Dermis blood vessel endothelial cell (primary cell): Measurements from ENCODE around the gene TRMT112. TPM values are rescaled to one million over a fixed set of nuclear protein-coding genes. Genes with fewer than 3 reads are reported as not detected.

ENCODE experiments used
- DNase-seq: peaks from one replicate; pipeline ENCODE4 v3.0.0; 2010
- total RNA-seq: library from RNA; depleted of rRNA; stranded (reverse); fragments of >200 nt; gene quantifications from 2 replicates; pipeline ENCODE4 v1.2.3, GENCODE V29; 2014

Gene TRMT112
- total RNA-seq, 1 donor from 2014 or later = 290 TPM

DNA sequence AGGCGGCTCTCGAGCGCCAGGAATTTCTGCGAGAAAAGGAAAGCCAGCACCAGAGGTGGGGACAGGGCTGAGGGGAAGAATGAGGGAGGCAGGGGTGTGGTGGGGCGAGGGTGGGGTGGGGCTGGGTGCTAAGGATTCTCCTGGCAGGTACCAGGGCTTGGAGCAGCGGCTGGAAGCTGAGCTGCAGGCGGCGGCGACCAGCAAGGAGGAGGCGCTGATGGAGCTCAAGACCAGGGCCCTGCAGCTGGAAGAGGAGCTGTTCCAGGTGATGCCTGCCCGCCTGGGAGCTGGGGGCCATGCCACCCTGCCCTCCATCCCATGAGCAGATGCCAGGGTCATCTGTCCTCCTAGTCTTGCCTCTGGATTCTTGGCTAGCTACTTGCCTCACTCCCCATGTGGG, 32.0 kb upstream of the TRMT112 start:
- DNase-seq = no peak

DNA sequence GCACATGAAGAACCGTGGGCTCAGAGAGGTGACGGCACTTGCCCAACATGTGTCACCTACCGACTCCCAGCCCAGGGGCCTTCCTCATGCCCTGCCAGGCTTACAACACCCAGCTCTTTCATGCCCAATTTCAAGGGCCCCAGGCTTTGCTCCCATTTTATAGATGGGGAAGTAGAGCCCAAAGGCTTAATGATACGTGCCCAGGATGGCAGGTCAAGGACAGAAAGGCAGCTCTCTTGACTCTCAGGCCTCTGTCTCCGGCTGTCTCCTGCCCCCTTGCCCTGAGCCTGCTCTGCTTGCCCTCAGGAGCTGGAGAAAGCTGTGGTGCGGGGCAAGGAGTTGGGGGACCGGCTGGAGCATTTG, 31.6 kb upstream of the TRMT112 start:
- DNase-seq = no peak

- DNase-seq = no peak
Observed at GRCh38 chr11:64348383-64349024, 31.1 kb upstream of the TRMT112 start.

DNA sequence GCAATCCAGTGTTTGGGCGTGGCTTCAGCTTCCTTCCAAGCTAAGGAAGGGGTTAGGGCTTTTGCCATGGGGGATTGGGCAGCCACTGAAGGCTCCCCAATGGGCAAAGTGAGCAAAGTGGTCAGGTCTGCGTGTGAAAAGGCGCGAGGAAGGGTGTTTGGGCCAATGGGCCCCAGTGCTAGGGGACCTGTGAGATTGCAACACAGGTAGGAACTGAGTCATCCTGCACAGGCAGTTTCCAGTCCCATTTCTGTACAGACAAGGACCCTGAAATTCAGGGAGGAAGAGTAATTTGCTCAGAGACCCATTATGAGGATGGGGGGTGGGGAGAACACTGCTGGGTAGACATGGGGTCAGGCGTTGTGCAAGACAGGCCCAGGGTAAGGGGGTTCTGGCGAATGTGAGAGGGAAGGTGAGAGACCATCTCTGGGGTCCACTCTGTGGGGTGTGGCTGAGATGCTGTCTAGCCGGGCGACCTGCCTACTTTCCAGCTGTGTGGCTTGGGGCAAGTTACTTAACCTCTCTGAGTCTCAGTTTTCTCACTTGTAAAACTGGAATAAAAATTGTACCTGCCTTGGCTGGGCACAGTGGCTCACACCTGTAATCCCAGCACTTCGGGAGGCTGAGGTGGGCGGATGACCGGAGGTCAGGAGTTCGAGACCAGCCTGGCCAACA, 30.0 kb upstream of the TRMT112 start:
- DNase-seq = no peak

GRCh38 chr11:64344787-64345186, 27.4 kb upstream of the TRMT112 start:
- no peak for DNase-seq

DNA sequence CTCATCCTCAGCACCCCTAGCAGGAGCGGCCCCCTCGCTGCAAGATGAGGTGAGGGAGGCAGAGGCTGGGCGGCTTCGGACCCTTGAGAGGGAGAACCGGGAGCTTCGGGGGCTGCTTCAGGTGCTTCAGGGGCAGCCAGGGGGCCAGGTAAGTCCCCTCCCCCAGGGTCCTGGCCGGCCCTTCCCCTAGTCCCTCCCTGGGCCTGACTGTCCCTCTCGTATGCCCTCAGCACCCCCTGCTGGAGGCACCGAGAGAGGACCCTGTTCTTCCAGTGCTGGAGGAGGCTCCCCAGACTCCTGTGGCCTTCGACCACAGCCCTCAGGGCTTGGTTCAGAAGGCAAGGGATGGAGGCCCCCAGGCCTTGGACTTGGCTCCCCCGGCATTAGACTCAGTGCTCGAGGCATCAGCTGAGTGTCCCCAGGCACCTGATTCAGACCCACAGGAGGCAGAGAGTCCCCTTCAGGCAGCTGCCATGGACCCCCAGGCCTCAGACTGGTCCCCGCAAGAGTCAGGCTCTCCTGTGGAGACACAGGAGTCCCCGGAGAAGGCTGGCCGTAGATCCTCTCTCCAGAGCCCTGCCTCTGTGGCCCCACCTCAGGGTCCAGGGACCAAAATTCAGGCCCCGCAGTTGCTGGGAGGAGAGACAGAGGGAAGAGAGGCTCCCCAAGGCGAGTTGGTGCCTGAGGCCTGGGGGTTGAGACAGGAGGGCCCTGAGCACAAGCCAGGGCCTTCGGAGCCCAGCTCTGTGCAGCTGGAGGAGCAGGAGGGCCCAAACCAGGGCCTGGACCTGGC, 26.6 kb upstream of the TRMT112 start:
- peak; percentile 30 for DNase-seq

DNA sequence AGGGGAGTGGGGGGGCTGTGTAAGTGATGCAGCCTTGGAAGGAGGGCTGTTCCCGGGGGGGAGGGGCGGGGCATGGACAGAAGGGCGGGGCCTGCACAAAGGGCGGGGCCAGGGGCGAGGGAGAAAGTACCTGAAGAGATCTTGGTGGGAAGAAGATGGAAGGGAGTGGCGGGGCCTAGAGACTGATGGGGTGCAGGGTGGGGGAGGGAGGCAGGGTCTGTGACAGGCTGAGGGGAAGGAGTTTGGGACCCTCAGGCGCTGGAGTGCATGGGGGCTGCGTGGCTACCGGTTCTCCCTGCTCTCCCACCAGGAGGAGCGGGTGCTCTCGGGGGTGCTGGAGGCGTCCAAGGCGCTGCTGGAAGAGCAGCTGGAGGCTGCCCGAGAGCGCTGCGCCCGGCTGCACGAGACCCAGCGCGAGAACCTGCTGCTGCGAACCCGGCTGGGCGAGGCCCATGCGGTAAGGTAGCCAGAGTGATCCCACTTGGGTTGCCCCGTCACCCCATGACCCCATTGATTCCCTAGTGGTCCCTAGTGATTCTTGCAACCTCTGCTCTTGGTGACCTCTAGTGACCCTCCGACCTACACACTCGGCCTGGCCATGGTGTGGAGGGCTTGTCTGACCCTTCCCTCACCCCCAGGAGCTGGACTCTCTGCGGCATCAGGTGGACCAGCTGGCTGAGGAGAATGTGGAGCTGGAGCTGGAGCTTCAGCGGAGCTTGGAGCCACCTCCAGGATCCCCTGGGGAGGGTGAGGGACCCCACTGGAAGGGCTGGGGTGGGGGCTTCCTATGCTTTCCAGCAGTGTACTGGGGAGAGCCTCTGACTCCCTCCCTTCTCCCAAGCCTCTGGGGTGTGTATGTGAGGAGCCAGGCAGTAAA, 25.7 kb upstream of the TRMT112 start:
- DNase-seq = no peak

DNA sequence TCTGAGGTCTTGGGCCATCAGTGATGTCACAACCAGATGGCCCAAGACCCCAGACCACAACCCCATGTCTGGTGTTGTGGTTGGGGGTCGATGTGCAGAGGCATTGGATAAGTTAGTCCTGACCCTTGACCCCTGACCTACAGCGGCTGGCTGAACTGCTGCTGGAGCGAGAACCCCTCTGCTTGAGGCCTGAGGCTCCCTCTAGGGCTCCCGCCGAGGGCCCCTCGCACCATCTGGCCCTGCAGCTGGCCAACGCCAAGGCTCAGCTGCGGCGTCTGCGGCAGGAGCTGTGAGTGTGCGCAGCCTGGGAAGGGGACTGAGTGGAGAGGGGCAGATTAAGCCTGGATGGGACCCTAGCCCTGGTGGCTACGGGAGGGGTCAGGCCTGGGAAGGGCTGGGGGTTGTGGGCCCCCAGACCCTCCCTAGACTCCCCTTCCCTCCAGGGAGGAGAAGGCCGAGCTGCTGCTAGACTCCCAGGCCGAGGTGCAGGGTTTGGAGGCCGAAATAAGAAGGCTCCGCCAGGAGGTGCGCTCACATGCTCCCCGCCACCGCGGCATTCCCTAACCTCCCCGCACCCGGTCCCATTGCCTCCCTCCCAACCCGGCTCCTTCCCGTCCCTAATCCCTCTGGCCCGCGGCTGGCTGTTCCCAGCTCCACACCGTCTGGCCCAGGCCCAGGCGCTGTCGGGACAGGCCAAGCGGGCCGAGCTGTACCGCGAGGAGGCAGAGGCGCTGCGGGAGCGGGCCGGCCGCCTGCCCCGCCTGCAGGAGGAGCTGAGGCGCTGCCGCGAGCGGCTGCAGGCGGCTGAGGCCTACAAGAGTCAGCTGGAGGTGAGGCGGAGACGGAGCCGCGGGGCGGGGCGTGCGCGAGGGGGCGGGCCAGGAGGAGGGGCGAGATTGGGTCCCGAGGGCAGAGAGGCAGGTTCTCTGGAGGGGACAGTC, 24.8 kb upstream of the TRMT112 start:
- DNase-seq = peak; percentile 90

DNA sequence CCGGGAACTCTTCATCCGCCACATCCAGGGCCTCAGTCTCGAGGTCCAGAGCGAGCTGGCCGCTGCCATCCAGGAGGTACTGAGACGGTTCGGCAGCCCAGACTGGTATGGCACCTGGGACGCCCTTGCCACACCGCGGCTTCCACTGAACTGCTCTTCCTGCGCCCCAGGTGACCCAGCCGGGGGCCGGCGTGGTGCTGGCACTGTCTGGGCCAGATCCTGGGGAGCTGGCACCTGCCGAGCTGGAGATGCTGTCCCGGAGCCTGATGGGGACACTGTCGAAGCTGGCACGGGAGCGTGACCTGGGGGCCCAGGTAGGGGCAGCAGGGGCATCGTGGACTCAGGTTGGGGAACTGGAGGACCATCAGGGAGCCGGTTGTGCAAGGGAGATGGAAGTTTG, 24.1 kb upstream of the TRMT112 start:
- DNase-seq = no peak

GRCh38 chr11:64340671-64341335, 23.4 kb upstream of the TRMT112 start:
- peak; percentile 25 for DNase-seq

DNA sequence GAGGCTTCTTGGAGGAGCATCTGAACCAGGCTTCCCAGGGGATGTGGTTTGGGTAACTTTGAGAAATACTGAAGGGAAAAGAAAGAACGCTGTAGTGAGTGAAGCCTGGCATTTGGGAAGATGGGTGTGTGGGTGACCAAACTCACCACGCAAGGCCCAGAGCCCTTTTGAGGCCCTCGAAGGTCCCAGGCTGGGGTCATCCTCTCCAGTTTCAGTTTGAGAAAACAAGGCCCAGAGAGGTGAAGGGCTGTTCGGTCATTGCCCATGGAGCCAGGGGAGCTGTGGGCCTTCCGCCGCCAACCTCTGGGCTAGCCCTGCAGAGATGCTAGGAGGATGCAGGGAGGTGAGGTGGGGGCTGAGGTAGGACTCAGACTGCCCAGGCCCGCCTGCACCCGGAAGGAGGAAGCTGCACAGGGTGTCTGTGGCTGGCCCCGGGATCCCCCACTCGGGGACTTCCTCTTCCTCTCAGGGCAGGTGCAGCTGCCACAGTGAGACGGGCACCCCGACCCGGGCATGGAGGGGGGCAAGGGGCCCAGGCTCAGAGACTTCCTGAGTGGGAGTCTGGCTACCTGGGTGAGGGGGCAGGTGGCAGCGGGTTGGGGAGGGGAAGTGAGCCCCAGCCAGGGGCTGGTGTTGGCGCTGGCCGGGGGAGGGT, 22.5 kb upstream of the TRMT112 start, which contains the start of gene CCDC88B:
Gene CCDC88B, plus strand, starts transcription at position 451 of the 655 bp plus-strand sequence. Its CDS starts 63 bp downstream, at position 514.
- no peak for DNase-seq

- DNase-seq = no peak
Observed at GRCh38 chr11:64339286-64339685, 21.9 kb upstream of the TRMT112 start.

DNA sequence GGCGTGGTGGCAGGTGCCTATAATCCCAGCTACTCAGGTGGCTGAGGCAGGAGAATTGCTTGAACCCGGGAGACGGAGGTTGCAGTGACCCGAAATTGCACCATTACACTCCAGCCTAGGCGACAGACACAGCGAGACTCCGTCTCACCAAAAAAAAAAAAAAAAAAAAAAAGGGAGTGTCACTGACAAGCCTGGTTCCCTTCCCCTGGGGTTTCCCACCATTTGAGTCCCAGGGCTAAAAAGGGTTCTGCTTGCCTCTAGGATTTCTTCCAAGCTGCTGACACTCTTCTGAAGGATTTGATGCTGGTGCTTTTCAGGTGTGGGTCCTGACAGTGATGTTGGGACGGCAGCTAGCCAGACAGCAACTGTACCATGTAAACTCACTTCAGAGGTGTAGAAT, 21.4 kb upstream of the TRMT112 start:
- no peak for DNase-seq

GRCh38 chr11:64337538-64338249, 20.3 kb upstream of the TRMT112 start:
- no peak for DNase-seq

GRCh38 chr11:64334764-64335735, 17.7 kb upstream of the TRMT112 start:
- DNase-seq = peak; percentile 45

DNA sequence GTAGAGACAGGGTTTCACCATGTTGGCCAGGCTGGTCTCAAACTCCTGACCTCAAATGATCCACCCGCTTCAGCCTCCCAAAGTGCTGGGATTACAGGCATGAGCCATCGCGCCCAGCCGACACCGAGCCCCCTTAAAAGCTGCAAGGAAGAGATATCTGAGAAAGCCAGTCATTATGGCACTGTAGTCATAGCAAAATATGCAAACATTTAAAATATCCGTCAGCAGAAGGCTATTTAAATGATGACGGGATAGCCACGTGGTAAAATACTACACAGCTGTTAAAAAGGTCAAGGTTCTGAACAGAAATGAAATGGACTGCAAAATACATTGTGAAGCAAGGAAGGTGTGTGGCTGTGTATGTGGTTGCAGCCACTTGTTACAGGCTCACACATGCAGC, 16.2 kb upstream of the TRMT112 start:
- DNase-seq = no peak

GRCh38 chr11:64331569-64332371, 14.4 kb upstream of the TRMT112 start:
- peak; percentile 85 for DNase-seq

DNA sequence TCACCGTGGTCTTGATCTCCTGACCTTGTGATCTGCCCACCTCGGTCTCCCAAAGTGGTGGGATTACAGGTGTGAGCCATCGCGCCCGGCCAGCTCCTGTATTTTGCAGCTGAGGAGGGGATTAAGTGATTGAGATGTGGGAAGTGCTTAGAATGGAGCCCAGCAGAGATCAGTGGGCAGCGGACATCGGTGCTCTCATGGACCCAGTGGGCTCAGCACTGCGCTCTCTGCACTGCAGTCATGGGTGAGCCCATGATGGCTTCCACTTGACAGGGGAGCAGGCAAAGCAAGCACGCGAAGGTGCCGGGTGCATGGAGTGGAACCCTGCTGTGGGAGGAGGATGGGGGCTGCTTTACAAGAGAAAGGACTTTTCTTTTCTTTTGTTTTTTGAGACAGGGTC, 13.5 kb upstream of the TRMT112 start:
- no peak for DNase-seq
